GM18909 (cell line): ENCODE measurements around the gene HIC2.
"Not testable (repeated sequence)": the region's sequence is repeated elsewhere in the genome, so short reads cannot be mapped to it uniquely, and the experiment has no call there.

ENCODE experiments used
- ATAC-seq: cut with Tn5 transposase; IDR thresholded peaks from one replicate; pipeline ENCODE4 v1.9.1; 2021; ENCODE audit warnings: mild to moderate bottlenecking; ENCODE audit not compliant: unreplicated experiment, poor library complexity

HIC2 gene

GRCh38 chr22:21487723-21488122 lies 70.6 kb downstream of the HIC2 start:
- not testable (repeated sequence) for ATAC-seq

GRCh38 chr22:21489149-21489680 lies 72.0 kb downstream of the HIC2 start:
- not testable (repeated sequence) for ATAC-seq

- ATAC-seq, result not testable (repeated sequence)
Observed at GRCh38 chr22:21490556-21490955, 73.4 kb downstream of the HIC2 start.

GRCh38 chr22:21492271-21492670 lies 75.1 kb downstream of the HIC2 start:
- not testable (repeated sequence) for ATAC-seq

- not testable (repeated sequence) for ATAC-seq
Observed at GRCh38 chr22:21493789-21494782, 76.9 kb downstream of the HIC2 start.

GRCh38 chr22:21497984-21498383 lies 80.8 kb downstream of the HIC2 start:
- ATAC-seq, result not testable (repeated sequence)

- not testable (repeated sequence) for ATAC-seq
Observed at GRCh38 chr22:21498489-21498888, 81.3 kb downstream of the HIC2 start.

GRCh38 chr22:21499623-21500506 lies 82.7 kb downstream of the HIC2 start:
- not testable (repeated sequence) for ATAC-seq
